Gastrocnemius medialis (tissue), 4 donors: ENCODE measurements around the gene IL4R. TPM values are rescaled to one million over a fixed set of nuclear protein-coding genes. Genes with fewer than 3 reads are reported as not detected.

ENCODE experiments used
- ATAC-seq, 2 donors: fragments of 150-250 bp; one replicate each; pipeline ENCODE4 v1.9.1; 2016
- DNase-seq, 2 donors: peaks; one replicate each; pipeline ENCODE4 v3.0.0-alpha.2; 2019
- H3K27ac ChIP-seq, 4 donors: fragments of 200-600 bp; sonication (generic); 1 replicate in 1 of 4; 2 replicates in 3 of 4; pipeline ENCODE4 v1.5.1; 2016 to 2018; ENCODE audit warnings: mild to moderate bottlenecking in 2 of 4, moderate library complexity in 1 of 4
- H3K27me3 ChIP-seq, 3 donors: fragments of 200-600 bp; sonication (generic) in 2 of 3; 1 replicate in 1 of 3; 2 replicates in 2 of 3; pipeline versions ENCODE4 v1.5.1 to v1.6.0; 2016 to 2019; ENCODE audit warnings: mild to moderate bottlenecking in 1 of 3, moderate library complexity in 1 of 3
- H3K36me3 ChIP-seq, 2 donors: fragments of 200-600 bp; sonication (generic) in 1 of 2; one replicate each; pipeline ENCODE4 v1.5.1; 2017 to 2018
- H3K4me1 ChIP-seq, 2 donors: fragments of 200-600 bp; sonication (generic) in 1 of 2; one replicate each; pipeline ENCODE4 v1.5.1; 2016 to 2017; ENCODE audit warnings: mild to moderate bottlenecking in 2 of 2
- H3K4me3 ChIP-seq, 4 donors: fragments of 200-600 bp; sonication (generic) in 3 of 4; 1 replicate in 1 of 4; 2 replicates in 3 of 4; pipeline ENCODE4 v1.5.1; 2016 to 2019; ENCODE audit warnings: mild to moderate bottlenecking in 2 of 4
- H3K9me3 ChIP-seq, 3 donors: fragments of 200-600 bp; sonication (generic) in 2 of 3; 1 replicate in 1 of 3; 2 replicates in 2 of 3; pipeline ENCODE4 v1.5.1; 2016 to 2019
- CTCF ChIP-seq, 5 experiments: fragments of 450-650 bp in 3 of 5; fragments of 200-600 bp in 2 of 5; sonication (generic) in 2 of 5; IDR thresholded peaks in 4 of 5; conservative IDR thresholded peaks in 1 of 5; 1 replicate in 4 of 5; 2 replicates in 1 of 5; pipeline ENCODE4 v1.5.1; 2016 to 2019; ENCODE audit warnings: antibody characterized with exemption in 5 of 5, mild to moderate bottlenecking in 3 of 5, moderate library complexity in 3 of 5
- POLR2A ChIP-seq, 2 donors: fragments of 450-650 bp; IDR thresholded peaks; one replicate each; pipeline ENCODE4 v1.6.1; 2017; ENCODE audit warnings: antibody characterized with exemption in 2 of 2, mild to moderate bottlenecking in 2 of 2, moderate library complexity in 2 of 2
- in situ Hi-C, 4 donors: fragments of 200-750 bp; cut with MboI; loops; one replicate each; pipeline versions ENCODE4 v1.15.0 to v1.8.0; 2017; ENCODE audit warnings: low sequenced_read_pairs in 4 of 4
- intact Hi-C: fragments of 100-400 bp; cut with DNase I; formaldehyde crosslinking; loops from one replicate; pipeline ENCODE4 v1.15.1; 2023; ENCODE audit warnings: low total_unique reads
- total RNA-seq, 4 donors: library from RNA; depleted of rRNA; stranded (reverse); fragments of >200 nt; gene quantifications; one replicate each; pipeline versions ENCODE4 v1.1.0 to v1.2.3, GENCODE V29; 2016

IL4R gene
- total RNA-seq, 4 donors from 2014 or later, result 4.5 to 7.4 (median 6.5) TPM

- TF ChIP-seq CTCF (IDR thresholded peaks at IDR 0.05 in 4 of 5, conservative IDR thresholded peaks at IDR 0.05 in 1 of 5), result no peak
- TF ChIP-seq POLR2A (IDR thresholded peaks at IDR 0.05), result no peak
- no peaks in the 10 kb centered on the region for H3K9me3 ChIP-seq
- H3K27ac ChIP-seq, result no peak overlapping the region
- peaks cover 4 to 9% of the 10 kb centered on the region in 2 donors for H3K4me1 ChIP-seq
- peaks cover 0 to 5% of the 10 kb centered on the region in 2 donors for H3K36me3 ChIP-seq
- in situ Hi-C loops (no loop called here), intact Hi-C loops (no loop called here)
- no peak overlapping the region for H3K4me3 ChIP-seq
- no peak for ATAC-seq
- no peaks in the 10 kb centered on the region for H3K27me3 ChIP-seq
- DNase-seq, result no peak
These were observed 20.5 kb downstream of the IL4R start for GRCh38 chr16:27334192-27334764.

- H3K4me3 ChIP-seq, result no peak overlapping the region
- H3K27me3 ChIP-seq, result no peaks in the 10 kb centered on the region
- DNase-seq (no peak), ATAC-seq (no peak)
- H3K27ac ChIP-seq, result no peak overlapping the region
- intact Hi-C loops, result no loop called here
- in situ Hi-C loops, result no loop called here
- no peaks in the 10 kb centered on the region for H3K9me3 ChIP-seq
- no peak for TF ChIP-seq CTCF (IDR thresholded peaks at IDR 0.05 in 4 of 5, conservative IDR thresholded peaks at IDR 0.05 in 1 of 5)
- no peak for TF ChIP-seq POLR2A (IDR thresholded peaks at IDR 0.05)
- peaks cover 0 to 5% of the 10 kb centered on the region in 2 donors for H3K36me3 ChIP-seq
- H3K4me1 ChIP-seq, result peaks cover 0 to 9% of the 10 kb centered on the region in 2 donors
These were observed 21.1 kb downstream of the IL4R start for GRCh38 chr16:27334838-27335237.

GRCh38 chr16:27335349-27336053, 21.7 kb downstream of the IL4R start:
- H3K27me3 ChIP-seq, result no peaks in the 10 kb centered on the region
- H3K9me3 ChIP-seq, result no peaks in the 10 kb centered on the region
- no peak for ATAC-seq
- intact Hi-C loops (no loop called here), in situ Hi-C loops (no loop called here)
- H3K4me3 ChIP-seq, result no peak overlapping the region
- no peak for DNase-seq
- H3K36me3 ChIP-seq, result peaks cover 0 to 5% of the 10 kb centered on the region in 2 donors
- H3K4me1 ChIP-seq, result peaks cover 0 to 9% of the 10 kb centered on the region in 2 donors
- no peak for TF ChIP-seq CTCF (IDR thresholded peaks at IDR 0.05 in 4 of 5, conservative IDR thresholded peaks at IDR 0.05 in 1 of 5)
- TF ChIP-seq POLR2A (IDR thresholded peaks at IDR 0.05), result no peak
- H3K27ac ChIP-seq, result no peak overlapping the region

DNA sequence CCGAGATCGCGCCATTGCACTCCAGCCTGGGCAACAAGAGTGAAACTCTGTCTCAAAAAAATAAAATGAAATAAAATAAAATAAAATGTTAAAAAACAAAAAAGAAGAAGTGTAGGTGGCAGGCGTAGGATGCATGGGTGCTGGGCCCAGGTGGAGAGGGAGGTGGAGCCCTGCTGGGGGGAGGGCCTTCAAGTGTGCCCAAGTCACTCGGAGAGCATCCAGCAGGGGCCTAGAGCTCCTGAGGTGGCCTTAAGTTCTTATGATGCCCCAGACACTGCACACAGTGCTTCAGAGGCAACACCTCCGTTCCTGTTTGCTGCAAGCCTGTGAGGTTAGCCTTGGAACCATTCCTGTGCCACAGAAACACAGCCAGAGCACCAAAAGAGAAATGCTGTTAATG, 23.2 kb downstream of the IL4R start:
- in situ Hi-C loops, result no loop called here
- DNase-seq, result no peak
- no peak for ATAC-seq
- intact Hi-C loops, result no loop called here
- H3K4me1 ChIP-seq, result no peaks in the 10 kb centered on the region
- no peaks in the 10 kb centered on the region for H3K27me3 ChIP-seq
- no peak overlapping the region for H3K27ac ChIP-seq
- H3K36me3 ChIP-seq, result peaks cover 0 to 5% of the 10 kb centered on the region in 2 donors
- no peak overlapping the region for H3K4me3 ChIP-seq
- no peak for TF ChIP-seq CTCF (IDR thresholded peaks at IDR 0.05 in 4 of 5, conservative IDR thresholded peaks at IDR 0.05 in 1 of 5)
- TF ChIP-seq POLR2A (IDR thresholded peaks at IDR 0.05), result no peak
- H3K9me3 ChIP-seq, result no peaks in the 10 kb centered on the region
